Brain microvascular endothelial cell (primary cell): ENCODE data around the gene COQ4.

Experiments
- DNase-seq: peaks from one replicate; pipeline ENCODE4 v3.0.0-alpha.2; 2020
- H3K27ac ChIP-seq: fragments of 250-450 bp; sonication (Bioruptor Pico); 2 replicates; pipeline ENCODE4 v1.5.1; 2020; ENCODE audit warnings: mild to moderate bottlenecking, moderate library complexity
- H3K27me3 ChIP-seq: fragments of 250-450 bp; sonication (Bioruptor Pico); replicated peaks from 2 replicates; pipeline ENCODE4 v1.5.1; 2020; ENCODE audit warnings: mild to moderate bottlenecking
- H3K36me3 ChIP-seq: fragments of 250-450 bp; sonication (Bioruptor Pico); replicated peaks from 2 replicates; pipeline ENCODE4 v1.5.1; 2020; ENCODE audit warnings: mild to moderate bottlenecking
- H3K4me3 ChIP-seq: 2 replicates; pipeline ENCODE4 v1.5.1; 2011; ENCODE audit warnings: low read depth, mild to moderate bottlenecking, control low read depth, low read length, moderate library complexity
- CTCF ChIP-seq: IDR thresholded peaks from 2 replicates; pipeline ENCODE4 v1.5.1; 2011; ENCODE audit warnings: low read depth, mild to moderate bottlenecking, moderate library complexity, low read length, control low read depth, inconsistent platforms; ENCODE audit errors: missing control alignments
- in situ Hi-C: cut with HindIII; loops from 2 replicates; pipeline ENCODE4 v1.10.0; 2017; ENCODE audit warnings: low sequenced_read_pairs, low pct_ligation_motif_present

Gene COQ4

DNA sequence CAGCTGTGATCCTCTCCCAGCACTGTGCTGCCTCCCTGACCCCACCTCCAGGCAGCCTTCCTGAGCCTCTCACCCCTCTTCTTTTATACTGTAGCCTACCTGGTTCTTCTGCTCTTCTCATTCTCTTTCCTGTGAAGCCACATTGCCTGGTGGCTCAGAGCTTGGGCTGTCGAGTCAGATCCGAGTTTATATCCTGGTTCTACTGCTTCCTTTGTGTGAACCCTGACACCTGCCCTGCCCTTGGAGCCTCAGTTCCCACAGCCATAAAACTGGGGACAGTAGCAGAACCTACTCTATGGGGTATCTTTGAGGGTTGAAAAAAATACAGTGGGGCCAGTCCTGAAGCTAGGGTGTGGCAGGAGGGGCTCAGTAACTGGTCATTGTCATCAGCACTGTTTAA, 26.5 kb downstream of the COQ4 start:
- no peak for TF ChIP-seq CTCF
- in situ Hi-C loops = no loop called here
- no peak overlapping the region for H3K4me3 ChIP-seq
- H3K36me3 ChIP-seq = peaks cover 43% of the 10 kb centered on the region
- no peak for DNase-seq
- H3K27ac ChIP-seq = no peak overlapping the region
- no peaks in the 10 kb centered on the region for H3K27me3 ChIP-seq

DNA sequence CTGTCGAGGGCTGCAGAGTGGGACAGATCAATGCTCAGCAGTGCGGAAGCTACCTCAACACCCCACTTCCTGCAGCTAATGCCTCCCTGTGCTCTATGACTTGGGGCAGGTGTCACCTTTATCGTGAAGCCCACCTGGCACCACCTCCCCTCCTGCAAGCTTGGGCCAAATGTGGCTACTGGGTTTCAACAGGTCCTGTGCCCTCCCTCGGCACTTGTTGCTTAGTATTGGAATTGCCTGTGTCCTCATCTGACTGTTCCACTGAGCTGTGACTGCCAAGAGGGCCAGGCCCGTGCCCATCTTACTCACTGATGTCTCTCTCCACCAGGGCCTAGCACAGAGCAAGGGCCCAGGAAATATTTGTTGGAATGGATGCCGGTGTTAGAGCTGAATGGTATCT, 27.1 kb downstream of the COQ4 start:
- TF ChIP-seq CTCF = no peak
- Histone ChIP-seq H3K27ac (no peak overlapping the region), H3K27me3 (no peaks in the 10 kb centered on the region), H3K36me3 (peaks cover 37% of the 10 kb centered on the region), H3K4me3 (no peak overlapping the region)
- in situ Hi-C loops = no loop called here
- no peak for DNase-seq

GRCh38 chr9:128355451-128355850, 32.8 kb downstream of the COQ4 start:
- no peak for DNase-seq
- no peak overlapping the region for H3K4me3 ChIP-seq
- TF ChIP-seq CTCF = no peak
- in situ Hi-C loops = no loop called here
- no peak overlapping the region for H3K27ac ChIP-seq
- peaks cover 21% of the 10 kb centered on the region for H3K36me3 ChIP-seq
- H3K27me3 ChIP-seq = no peaks in the 10 kb centered on the region

GRCh38 chr9:128358090-128358489, 35.5 kb downstream of the COQ4 start:
- no peak overlapping the region for H3K4me3 ChIP-seq
- in situ Hi-C loops = no loop called here
- DNase-seq = no peak
- peaks cover 13% of the 10 kb centered on the region for H3K36me3 ChIP-seq
- H3K27me3 ChIP-seq = no peaks in the 10 kb centered on the region
- TF ChIP-seq CTCF = no peak
- H3K27ac ChIP-seq = no peak overlapping the region

GRCh38 chr9:128358861-128359260, 36.2 kb downstream of the COQ4 start:
- no peak for TF ChIP-seq CTCF
- H3K36me3 ChIP-seq = peaks cover 13% of the 10 kb centered on the region
- no peak for DNase-seq
- H3K27me3 ChIP-seq = no peaks in the 10 kb centered on the region
- H3K4me3 ChIP-seq = no peak overlapping the region
- no peak overlapping the region for H3K27ac ChIP-seq
- in situ Hi-C loops = no loop called here

GRCh38 chr9:128360826-128361225, 38.2 kb downstream of the COQ4 start:
- in situ Hi-C loops = no loop called here
- H3K27me3 ChIP-seq = no peaks in the 10 kb centered on the region
- no peak overlapping the region for H3K4me3 ChIP-seq
- peaks cover 3% of the 10 kb centered on the region for H3K36me3 ChIP-seq
- no peak for DNase-seq
- no peak for TF ChIP-seq CTCF
- no peak overlapping the region for H3K27ac ChIP-seq
